HG02981 (cell line): ENCODE results near the gene SH2D3C.
A peak's percentile ranks its signal among the peaks of the same experiment; 100 is the strongest.

Experiments
- ATAC-seq: cut with Tn5 transposase; IDR thresholded peaks from one replicate; pipeline ENCODE4 v1.9.1; 2021; ENCODE audit warnings: mild to moderate bottlenecking, moderate library complexity; ENCODE audit not compliant: unreplicated experiment

SH2D3C gene

GRCh38 chr9:127703289-127703946 lies 75.0 kb downstream of the SH2D3C start:
- ATAC-seq = no peak

DNA sequence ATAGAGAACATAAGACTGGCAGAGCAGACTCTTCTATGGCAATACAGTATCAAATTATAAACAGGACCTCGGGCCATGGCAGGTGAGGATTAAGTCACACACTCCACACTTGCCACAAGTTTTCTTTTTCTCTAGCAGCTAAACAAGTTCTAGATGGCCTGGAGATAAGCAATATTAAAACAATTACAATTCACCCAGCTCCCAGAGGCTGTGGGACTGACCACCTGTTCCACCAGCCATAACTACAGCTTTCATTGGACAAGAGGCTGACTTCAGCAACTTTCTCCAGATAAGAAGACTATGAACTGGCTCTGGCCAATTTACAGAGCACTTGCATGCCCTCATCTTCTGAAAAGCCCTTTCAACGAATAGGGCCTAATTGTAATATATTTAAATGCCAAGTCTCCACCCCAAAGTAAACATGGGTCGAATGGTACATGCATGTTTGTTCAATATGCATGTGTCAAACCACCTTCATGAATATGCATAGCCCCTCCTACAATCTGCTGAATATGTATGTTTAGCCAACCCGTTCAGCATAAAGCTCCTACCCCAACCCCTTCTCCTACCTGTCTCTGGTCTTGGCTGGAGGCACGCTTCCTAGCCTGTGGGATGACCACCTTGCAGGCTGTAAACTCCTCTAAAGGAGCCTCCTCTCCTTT lies 77.7 kb downstream of the SH2D3C start:
- no peak for ATAC-seq

GRCh38 chr9:127700140-127700539 lies 78.3 kb downstream of the SH2D3C start:
- ATAC-seq = no peak

DNA sequence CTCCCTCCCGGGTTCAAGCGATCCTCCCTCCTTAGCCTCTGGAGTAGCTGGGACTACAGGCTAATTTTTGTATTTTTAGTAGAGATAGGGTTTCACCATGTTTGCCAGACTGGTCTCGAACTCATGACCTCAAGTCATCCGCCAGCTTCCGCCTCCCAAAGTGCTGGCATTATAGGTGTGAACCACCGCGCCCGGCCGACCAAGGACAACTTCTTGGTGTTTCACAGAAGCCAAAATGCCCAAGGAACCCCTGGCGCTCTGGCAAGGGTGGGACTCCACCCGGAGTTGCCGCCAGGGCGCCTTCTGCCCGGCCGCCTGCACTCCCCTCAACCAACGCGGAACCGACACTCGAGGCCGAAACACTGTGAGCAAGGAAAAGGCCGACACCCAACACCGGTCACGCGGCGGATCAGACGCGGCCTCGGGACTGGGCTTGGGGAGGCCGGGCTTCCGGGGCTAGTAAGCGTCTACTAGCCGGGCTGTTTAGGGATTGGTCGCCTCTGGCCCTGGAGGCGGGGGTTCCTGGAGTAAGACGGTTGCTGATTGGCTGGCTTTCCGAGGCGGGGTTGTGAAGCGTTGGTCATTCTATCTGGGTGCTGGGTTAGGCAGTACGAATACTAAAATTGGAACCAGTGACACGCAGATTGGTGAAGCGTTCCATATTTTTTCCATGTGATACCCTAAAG lies 79.3 kb downstream of the SH2D3C start:
- peak; percentile 91 for ATAC-seq

DNA sequence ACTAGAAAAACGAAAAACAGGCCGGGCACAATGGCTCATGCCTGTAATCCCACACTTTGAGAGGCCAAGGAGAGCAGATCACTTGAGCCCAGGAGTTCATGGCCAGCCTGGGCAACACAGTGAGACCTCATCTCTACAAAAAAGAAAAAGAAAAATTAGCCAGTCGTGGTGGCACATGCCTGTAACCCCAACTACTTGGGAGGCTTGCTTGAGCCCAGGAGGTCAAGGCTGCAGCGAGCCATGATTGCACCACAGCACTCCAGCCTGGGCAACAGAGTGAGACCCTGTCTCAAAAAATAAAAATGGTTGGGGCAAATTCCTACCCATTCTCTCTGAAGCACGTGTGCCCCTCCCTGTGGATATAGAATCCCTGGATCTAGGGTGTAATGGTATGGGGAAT lies 80.1 kb downstream of the SH2D3C start:
- ATAC-seq = no peak

- no peak for ATAC-seq
Measured at GRCh38 chr9:127697575-127697974, 80.9 kb downstream of the SH2D3C start.

DNA sequence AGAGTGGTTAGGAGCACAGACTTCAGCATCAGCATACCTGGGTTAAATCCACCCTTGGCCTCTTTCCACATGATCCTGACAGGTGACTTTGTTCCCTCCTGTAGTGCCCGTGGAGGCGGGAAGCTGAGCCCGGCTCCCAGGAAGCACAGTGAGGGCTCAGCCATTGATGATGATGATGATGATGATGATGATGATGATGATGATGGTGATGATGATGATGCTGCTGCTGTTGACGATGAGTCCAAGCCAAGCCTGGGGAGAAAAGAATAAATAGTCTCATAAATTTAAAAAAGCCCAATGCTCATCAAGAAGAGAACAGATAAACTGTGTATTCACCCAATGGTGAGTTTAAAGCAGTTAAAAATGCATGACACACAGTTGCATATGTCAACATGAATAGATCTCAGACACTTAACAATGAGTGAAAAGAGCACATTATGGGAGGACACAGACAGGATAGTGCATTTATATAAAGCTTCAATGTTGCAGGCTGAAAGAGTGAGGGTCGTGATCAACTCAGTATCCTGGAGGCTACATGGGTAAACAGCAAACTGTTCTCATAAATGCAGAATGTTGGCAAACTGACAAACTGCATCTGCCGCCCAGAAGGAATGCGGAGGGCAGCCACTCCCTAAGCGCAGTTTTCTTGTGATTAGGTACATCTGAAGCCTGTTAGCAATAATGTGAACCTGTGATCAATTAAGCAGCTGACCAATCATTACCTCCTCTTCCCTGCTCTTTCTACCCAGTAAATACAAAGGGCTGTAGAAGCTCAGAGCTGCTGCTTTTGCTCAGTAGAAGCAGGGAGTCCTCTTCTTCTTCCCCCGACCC lies 83.4 kb downstream of the SH2D3C start:
- ATAC-seq = no peak

DNA sequence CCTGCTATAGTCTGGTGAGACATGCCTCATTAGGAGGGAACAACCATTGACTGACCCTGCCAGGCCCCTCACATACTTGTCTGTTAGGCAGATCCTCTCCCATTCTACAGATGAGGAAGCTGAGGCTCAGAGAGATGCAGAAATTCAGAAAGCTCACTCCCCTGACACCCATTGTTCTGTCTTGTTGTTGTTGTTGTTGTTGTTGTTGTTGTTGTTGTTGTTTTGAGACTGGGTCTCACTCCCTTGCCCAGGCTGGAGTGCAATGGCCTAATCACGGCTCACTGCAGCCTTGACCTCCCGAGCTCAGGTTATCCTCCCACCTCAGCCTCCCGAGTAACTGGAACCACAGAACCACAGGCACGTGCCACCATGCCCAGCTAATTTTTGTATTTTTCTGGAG lies 84.8 kb downstream of the SH2D3C start:
- ATAC-seq = no peak

- ATAC-seq = no peak
Measured at GRCh38 chr9:127693143-127693542, 85.3 kb downstream of the SH2D3C start.

DNA sequence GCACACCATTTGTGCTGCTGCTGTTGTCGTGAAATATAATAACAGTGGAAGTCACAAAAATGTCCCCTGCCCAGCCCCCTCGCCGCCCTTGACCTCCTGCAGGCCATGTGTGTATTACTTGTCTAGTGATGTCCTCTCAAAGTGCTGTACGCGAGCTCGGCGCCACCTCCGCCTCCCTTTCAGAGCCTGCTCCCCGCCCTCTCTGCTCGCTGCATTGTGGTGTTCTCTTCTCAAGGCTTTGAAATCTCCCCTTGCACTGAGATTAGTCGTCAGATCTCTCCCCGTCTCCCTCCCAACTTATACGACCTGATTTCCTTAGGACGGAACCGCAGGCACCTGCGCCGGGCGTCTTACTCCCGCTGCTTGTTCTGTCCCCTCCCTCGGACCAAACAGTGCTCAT lies 86.4 kb downstream of the SH2D3C start:
- no peak for ATAC-seq

DNA sequence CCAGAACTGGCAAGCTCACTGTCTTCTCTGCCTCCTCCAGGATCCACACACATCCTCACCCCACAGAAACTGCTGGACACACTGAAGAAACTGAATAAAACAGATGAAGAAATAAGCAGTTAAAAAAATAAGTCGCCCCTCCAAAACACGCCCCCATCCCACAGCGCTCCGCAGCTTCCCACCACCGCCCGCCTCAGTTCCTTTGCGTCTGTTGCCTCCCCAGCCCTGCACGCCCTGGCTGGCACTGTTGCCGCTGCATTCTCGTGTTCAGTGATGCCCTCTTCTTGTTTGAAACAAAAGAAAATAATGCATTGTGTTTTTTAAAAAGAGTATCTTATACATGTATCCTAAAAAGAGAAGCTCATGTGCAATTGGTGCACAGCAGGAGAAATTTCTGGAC lies 87.7 kb downstream of the SH2D3C start:
- no peak for ATAC-seq

DNA sequence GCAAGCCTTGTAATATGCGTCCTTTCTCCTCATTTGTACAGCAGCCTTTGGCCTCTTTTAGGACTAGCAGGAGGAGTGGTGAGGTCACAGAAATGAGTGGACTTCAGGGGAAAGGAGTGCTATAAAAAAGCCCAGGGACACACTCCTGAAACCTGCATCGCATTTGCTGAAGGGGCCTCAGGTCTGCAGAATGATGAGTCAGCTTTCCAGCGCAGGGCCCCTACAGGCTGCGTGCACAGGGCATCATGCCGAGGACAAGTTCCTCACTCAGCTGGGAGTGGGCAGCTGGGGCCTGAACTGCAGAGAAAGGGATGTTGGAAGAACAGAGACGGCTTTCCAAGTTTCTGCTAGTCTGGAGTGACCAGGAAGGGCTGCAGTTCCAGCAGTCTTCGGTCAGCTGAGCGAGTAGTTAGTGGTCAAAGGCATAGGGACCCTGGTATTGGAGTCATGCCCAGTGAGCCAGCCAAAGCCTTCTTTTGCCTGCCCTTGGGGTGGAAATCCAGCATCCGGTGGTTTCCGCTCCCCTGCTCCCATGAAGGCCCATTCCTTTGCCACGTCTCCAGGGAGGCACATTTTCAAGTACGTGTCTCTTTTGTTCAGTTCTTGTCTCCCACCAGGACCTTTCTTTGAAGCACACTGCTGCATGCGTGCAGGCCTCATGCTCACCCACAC lies 89.0 kb downstream of the SH2D3C start:
- ATAC-seq = no peak
